ENCODE measurements around the gene STT3B. TPM values are rescaled to one million over a fixed set of nuclear protein-coding genes. Genes with fewer than 3 reads are reported as not detected.
"Not testable (repeated sequence)": the region's sequence is repeated elsewhere in the genome, so short reads cannot be mapped to it uniquely, and the experiment has no call there.

The STT3B gene
- polyA plus RNA-seq, 1 donor: 225 TPM

DNA sequence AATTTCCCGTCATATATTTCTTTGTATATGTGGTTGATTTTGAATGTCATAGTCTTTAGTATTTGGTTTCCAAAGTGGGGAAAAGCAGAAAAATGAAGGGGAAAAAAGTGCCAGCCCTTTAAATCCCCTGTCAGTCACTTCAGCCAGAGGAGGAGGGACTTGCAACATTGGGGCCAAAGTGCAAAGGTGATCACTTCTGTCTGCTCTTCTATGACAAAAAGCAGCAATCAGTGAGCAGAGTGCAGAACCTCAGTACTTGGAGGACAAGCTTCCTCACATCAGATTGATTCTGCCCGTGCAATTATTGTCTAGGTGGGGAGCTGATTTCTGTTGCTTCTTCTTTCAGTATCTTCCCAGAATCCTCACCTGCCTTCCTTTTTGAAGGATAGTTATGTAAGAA is 60.0 kb downstream of the STT3B start:
- DNase-seq: no peak

DNA sequence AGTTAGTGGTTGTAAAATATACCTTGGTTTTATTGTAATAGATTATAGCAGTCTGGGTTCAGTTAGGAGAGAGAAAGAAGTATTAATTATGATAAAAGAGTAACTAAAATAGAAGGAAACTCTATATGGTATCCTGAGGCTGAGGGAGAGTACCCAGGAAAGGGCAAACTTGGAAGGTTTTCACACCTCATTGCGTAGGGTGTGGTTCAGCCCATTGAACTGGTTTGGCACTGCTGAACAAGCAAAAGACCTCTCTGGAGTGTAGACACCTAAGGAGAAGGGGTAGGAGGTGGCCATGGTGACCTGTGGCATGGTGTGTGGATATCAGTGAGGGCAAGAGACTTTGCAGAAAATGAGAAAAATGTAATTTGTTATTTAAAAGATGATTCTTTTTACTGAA is 63.5 kb downstream of the STT3B start:
- DNase-seq: no peak

DNA sequence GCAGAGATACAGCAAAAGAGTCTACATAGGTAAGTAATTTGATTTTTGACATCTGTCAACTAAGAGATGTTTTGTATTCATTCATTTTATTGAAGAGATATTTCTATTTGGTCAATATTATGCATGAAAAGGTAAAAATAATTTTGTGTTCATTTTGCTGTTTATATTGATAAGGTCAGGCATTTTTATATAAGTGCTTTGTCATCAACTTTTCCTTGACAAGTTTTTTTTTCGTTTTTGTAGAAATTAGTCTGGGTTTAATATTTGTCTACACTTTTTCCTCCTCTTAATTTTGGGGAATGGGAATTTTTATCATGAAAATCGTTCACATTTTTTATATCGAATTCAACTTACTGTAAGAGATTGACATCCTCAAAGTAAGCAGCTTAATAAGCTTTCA is 67.7 kb downstream of the STT3B start:
- DNase-seq: no peak

- DNase-seq: not testable (repeated sequence)
These were observed 72.6 kb downstream of the STT3B start for GRCh38 chr3:31605333-31605732.

- no peak for DNase-seq
These were observed 73.7 kb downstream of the STT3B start for GRCh38 chr3:31606453-31606852.

DNA sequence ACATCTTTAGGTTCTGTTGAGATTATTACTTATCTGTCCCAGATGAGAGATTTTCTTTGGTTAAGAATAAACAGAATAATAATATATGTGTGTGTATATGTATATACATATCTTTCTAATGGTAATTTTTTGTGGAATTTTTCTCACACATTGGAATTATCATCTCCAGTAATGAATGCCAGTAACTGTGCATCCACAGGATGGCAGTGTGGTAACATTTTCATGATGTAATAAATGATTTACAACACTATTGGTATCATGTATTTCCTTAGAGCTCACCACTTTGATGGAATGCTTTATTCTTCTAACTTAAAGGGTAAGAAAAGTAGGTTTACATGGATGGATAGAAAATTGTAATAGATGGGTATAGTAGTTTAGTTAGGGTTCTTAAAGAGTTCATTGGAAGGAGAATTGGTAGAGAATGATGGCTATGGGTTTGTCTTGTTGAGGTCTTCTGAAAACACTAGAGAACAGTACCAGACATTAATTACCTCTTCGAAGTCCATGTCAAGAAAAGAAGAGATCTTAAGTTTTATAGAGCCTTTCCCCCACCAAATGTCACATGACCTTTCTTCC is 78.1 kb downstream of the STT3B start:
- peak; percentile 11 for DNase-seq

DNA sequence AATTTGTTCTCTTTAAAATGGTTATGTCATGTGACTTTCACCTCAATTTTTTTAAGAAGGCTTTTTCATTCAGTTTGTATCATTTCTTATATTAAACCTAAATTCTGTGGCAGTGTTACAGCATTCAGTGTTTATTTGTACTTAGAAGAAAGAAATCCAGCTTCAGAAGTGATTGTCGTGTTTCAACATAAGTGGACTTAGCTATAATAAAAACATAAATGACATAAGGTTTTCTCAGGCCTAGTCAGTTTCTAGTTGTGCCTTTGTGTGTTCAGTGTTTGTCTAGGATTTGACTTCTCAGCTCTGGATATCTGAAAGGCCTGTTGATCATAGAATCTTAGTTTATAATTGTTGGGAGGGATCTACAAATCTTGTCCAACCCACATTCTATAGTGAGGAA is 80.5 kb downstream of the STT3B start:
- DNase-seq: no peak

DNA sequence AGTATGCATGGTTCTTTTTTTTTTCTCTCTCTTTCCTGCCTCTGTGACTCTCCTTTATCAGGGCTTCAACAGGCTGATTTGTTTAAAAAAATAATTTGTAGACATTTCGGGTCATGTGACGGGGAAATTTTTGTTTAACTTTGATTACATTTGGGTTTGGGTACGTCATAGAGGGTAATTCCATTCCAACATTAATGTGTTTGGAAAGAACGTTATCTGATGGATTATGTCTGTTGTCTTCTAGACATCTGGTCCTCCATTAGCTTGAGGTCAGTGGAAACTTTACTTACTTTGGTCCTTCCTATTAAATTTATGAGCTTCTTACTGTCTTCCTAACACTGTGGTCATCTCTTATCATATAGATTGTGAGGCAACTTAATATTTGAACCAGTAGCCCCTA is 80.9 kb downstream of the STT3B start:
- DNase-seq: no peak

GRCh38 chr3:31614162-31614921 is 81.6 kb downstream of the STT3B start:
- no peak for DNase-seq

- DNase-seq: no peak
These were observed 82.5 kb downstream of the STT3B start for GRCh38 chr3:31615071-31615875.

DNA sequence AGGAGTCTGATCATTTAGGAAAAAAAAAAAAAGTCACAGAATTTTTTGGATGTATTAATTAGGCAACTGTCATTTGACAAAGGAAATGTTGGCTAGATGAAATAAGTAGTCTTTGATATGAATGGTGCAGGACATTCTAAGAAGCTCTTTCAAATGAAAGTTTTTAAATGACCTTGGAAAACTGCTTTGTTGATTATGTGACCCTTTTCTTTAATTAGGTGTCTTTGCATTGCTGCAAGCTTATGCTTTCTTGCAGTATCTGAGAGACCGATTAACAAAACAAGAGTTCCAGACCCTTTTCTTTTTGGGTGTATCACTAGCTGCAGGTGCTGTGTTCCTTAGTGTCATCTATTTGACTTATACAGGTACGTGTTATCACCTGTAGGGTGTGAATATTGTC is 84.0 kb downstream of the STT3B start:
- no peak for DNase-seq

- DNase-seq: no peak
These were observed 87.9 kb downstream of the STT3B start for GRCh38 chr3:31620656-31621055.

- no peak for DNase-seq
These were observed 88.6 kb downstream of the STT3B start for GRCh38 chr3:31621314-31621713.

DNA sequence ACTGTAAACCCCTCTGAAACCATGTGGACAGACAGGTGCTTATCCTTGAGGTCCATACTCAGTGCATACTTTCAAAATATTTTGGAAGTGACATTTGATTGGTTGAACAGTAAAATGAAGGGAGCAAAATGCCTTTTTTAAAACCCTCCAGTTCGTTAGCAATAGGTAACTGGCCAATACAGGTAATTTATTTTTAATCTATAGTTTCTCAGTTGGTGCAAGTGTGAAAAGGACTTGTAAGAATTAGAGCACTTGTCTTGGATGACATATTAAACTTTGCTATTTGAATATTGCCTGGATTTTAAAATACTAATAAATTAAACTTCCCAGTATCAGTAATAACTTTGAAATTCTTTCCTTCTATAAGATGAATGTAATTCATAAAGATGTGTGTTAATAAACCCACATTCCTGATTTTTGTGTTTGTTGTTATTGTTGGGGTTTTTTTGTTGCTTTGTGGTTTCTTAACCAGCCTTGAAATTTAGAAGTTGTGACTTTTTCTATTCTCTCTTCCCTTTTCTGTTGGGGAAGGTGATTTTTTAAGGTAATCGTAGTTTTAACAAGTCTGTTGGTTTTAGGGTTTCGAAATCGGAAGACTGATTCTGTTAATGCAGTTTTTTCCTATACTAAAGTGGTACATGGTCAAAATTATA is 90.0 kb downstream of the STT3B start:
- DNase-seq: no peak

- DNase-seq: no peak
These were observed 91.5 kb downstream of the STT3B start for GRCh38 chr3:31624083-31624709.

GRCh38 chr3:31625358-31625757 is 92.6 kb downstream of the STT3B start:
- no peak for DNase-seq

DNA sequence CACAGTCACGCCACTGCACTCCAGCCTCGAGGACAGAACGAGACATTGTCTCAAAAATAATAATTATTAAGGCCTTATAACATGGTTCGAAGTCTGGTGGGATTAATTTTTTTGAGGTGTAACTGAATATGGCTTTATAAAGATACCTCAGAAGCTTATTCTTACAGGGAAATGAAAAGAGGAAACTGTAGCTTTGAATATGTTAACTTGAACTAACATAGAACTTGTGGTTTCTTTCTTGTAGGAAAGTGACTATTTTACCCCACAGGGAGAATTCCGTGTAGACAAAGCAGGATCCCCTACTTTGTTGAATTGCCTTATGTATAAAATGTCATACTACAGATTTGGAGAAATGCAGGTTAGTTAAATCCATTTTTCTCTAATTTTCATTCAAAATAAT is 96.3 kb downstream of the STT3B start:
- DNase-seq: no peak

DNA sequence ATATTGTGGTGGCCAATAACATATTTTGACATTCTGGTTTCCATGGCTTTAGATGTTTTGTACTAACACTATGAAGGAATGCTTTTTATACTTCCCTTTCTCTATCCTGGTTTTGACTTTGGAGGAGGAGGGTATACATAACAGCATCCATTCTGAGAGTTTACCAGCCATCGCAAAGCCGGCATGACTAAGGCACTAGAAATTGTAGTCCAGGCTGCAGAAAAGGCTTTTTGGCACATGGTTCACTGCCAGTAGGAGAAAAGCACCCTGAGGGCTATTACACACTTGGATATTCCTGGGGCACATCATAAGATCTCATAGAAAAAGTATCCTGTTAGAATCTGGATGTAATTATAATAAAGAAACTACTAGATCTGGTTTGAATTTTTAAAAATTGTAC is 101.8 kb downstream of the STT3B start:
- no peak for DNase-seq

DNA sequence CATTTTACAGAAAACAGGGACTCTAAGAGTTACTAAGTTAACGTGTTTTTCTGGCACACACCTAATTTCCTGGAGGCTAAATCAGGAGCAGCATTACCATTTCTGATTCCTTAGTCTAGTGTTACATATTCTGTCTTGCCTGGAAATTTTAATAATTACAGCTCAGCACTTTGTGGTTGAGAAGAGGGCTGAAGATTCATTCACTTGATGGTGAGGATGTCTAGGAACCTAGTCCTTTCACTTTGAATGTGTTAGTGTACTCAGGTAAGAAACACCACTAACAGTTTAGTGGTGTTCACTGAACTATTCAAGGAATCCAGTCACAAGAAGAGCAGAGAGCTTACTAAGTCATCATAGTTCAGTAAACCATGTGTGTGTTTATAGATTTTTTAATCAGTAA is 102.8 kb downstream of the STT3B start:
- DNase-seq: no peak

- no peak for DNase-seq
These were observed 103.3 kb downstream of the STT3B start for GRCh38 chr3:31636049-31636448.

DNA sequence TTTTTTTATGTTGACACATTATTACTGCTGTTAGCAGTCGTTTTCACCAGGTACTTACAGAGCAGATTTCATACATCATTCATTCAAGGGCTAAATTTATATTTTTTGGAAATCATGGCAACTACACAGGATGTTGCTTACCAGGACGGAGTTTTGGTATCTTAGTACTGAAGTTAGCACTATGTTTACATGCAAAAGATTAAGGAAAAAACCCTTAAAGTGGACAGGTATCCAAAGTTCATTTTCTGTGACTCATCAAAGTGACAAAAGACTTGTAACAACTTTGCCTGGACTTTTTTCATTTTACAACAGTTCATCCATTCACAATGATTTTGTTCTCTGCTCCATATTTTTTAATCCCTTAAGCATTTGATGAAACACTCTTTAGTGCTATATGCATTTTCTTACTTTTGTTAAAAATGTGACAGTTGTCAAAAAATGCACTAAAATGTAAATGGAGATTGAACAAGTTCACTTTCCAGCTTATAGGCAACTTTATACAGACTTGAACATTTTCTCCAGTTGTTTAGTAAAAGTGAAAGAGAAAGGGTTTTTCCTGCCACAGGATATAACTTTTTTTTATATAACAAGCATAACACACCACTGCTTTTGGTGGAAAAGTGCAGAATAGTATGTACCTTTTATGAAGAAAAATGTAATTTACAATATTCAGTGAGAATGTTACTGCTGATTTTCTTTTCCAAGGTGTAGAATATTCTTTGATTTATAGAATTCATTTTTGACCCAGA is 104.1 kb downstream of the STT3B start:
- no peak for DNase-seq

DNA sequence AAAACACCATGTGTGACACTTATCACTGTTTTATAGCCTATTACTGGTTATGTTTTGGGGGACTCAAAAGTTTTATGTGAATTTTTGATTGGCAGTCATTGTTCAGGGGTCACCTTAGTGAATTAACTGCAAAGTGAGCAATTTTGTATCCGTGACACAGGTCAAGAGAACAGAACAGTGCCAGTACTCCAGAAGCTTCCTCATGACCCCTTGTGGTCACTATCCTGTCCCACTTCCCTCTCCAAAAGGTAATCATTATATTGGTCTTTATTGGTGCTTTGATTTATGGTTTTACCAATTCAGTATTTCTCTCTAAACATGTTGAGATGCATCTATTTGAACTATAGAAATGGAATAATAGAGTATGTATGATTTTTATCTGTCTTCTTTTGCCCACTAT is 107.1 kb downstream of the STT3B start:
- DNase-seq: no peak

All from left kidney (tissue), 2 donors.